ENCODE data around the gene PPP2R5D. TPM values are rescaled to one million over a fixed set of nuclear protein-coding genes. Genes with fewer than 3 reads are reported as not detected.

The PPP2R5D gene
- polyA plus RNA-seq, 1 donor (not counting 4 experiments of a cell fraction or from before 2014, with no cell fraction given): 49.6 TPM

DNA sequence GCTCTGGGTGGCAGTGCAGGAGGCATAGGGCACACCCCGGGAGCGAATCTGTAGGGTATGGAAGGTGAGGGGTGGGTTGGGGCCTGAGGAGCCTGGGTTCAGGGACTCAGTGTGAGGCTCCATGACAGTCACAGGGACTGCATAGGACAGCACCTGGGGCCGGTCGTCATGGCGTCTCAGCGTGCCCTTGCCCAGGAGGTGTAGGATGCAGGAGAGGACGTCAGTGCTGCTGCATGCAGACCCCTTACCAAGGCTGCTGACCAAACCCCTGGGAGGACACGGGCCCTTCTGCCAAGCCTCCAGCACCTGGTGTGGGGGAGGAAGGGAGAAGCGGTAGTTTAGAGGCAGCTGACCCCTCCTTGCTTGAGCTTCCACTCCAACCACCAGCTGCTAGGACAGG lies 53.3 kb downstream of the PPP2R5D start:
- TF ChIP-seq CTCF (optimal IDR thresholded peaks at IDR 0.05 in 1 of 3, IDR thresholded peaks at IDR 0.05 in 1 of 3, conservative IDR thresholded peaks at IDR 0.05 in 1 of 3; ENCODE audit: extremely low read depth in 1 of 3, insufficient read depth in 2 of 3, low read length in 3 of 3) (no peak), EZH2 (IDR thresholded peaks at IDR 0.05; ENCODE audit: low read length) (no peak)
- Histone ChIP-seq H3K9me1 (ENCODE audit: control insufficient read depth, extremely low read depth, insufficient read depth, low read length) (no peaks in the 10 kb centered on the region), H3K9me3 (ENCODE audit: control insufficient read depth, low read depth, low read length) (no peaks in the 10 kb centered on the region), H3K27me3 (ENCODE audit: control insufficient read depth, extremely low read depth, insufficient read depth, low read length) (no peaks in the 10 kb centered on the region), H3K4me2 (ENCODE audit: control insufficient read depth, extremely low read depth, insufficient read depth, low read depth, low read length) (no peak overlapping the region), H3K27ac (ENCODE audit: control insufficient read depth, insufficient read depth, low read length) (no peak overlapping the region), H3K79me2 (ENCODE audit: control insufficient read depth, insufficient read depth, low read length) (no peaks in the 10 kb centered on the region), H3K36me3 (ENCODE audit: control insufficient read depth in 2 of 2, extremely low read depth in 1 of 2, insufficient read depth in 2 of 2, low read length in 2 of 2) (peaks cover 30 to 35% of the 10 kb centered on the region in 2 experiments), H4K20me1 (ENCODE audit: control insufficient read depth, extremely low read depth, insufficient read depth, low read length) (peaks cover 2% of the 10 kb centered on the region), H3K4me1 (ENCODE audit: control insufficient read depth, extremely low read depth, insufficient read depth, low read length) (no peaks in the 10 kb centered on the region), H3K4me3 (ENCODE audit: control insufficient read depth in 2 of 3, extremely low read depth in 1 of 3, insufficient read depth in 2 of 3, low read depth in 1 of 3, low read length in 3 of 3) (no peak overlapping the region), H3K9ac (ENCODE audit: control insufficient read depth, extremely low read depth, insufficient read depth, low read length) (no peak overlapping the region), H2AFZ (ENCODE audit: control insufficient read depth, low read length) (no peak overlapping the region)
- DNase-seq (ENCODE audit: low read depth, low spot score): no peak
- no peak for FAIRE-seq
- dilution Hi-C loops (cut with MboI; ENCODE audit: extremely low pct_ligation_motif_present, low sequenced_read_pairs): no loop called here

DNA sequence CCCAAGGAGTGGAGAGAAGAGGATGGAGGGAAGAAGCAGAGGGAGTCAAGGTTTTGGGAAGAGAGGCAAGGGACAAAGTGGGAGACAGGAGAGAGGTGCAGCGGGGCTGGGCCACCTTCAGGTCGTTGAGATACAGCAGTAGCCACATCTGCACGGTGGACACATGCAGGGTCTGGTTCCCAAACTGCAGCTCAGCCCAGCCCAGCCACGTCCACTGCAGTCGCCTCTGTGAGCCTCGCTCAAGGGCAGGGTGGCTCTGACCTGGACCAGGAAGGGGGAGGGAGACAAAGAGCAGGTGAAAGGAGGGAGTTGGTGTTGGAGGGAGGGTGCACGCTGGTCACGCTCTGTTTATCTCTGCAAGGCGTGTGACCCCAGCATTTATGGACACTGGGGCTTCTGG lies 54.4 kb downstream of the PPP2R5D start:
- Histone ChIP-seq H3K4me3 (ENCODE audit: control insufficient read depth in 2 of 3, extremely low read depth in 1 of 3, insufficient read depth in 2 of 3, low read depth in 1 of 3, low read length in 3 of 3) (no peak overlapping the region), H3K4me1 (ENCODE audit: control insufficient read depth, extremely low read depth, insufficient read depth, low read length) (no peaks in the 10 kb centered on the region), H3K27me3 (ENCODE audit: control insufficient read depth, extremely low read depth, insufficient read depth, low read length) (no peaks in the 10 kb centered on the region), H3K9me1 (ENCODE audit: control insufficient read depth, extremely low read depth, insufficient read depth, low read length) (no peaks in the 10 kb centered on the region), H3K4me2 (ENCODE audit: control insufficient read depth, extremely low read depth, insufficient read depth, low read depth, low read length) (no peak overlapping the region), H4K20me1 (ENCODE audit: control insufficient read depth, extremely low read depth, insufficient read depth, low read length) (no peaks in the 10 kb centered on the region), H3K36me3 (ENCODE audit: control insufficient read depth in 2 of 2, extremely low read depth in 1 of 2, insufficient read depth in 2 of 2, low read length in 2 of 2) (peaks cover 34 to 38% of the 10 kb centered on the region in 2 experiments), H3K79me2 (ENCODE audit: control insufficient read depth, insufficient read depth, low read length) (no peaks in the 10 kb centered on the region), H2AFZ (ENCODE audit: control insufficient read depth, low read length) (no peak overlapping the region), H3K9ac (ENCODE audit: control insufficient read depth, extremely low read depth, insufficient read depth, low read length) (no peak overlapping the region), H3K9me3 (ENCODE audit: control insufficient read depth, low read depth, low read length) (no peaks in the 10 kb centered on the region), H3K27ac (ENCODE audit: control insufficient read depth, insufficient read depth, low read length) (no peak overlapping the region)
- dilution Hi-C loops (cut with MboI; ENCODE audit: extremely low pct_ligation_motif_present, low sequenced_read_pairs): no loop called here
- TF ChIP-seq EZH2 (IDR thresholded peaks at IDR 0.05; ENCODE audit: low read length) (no peak), CTCF (optimal IDR thresholded peaks at IDR 0.05 in 1 of 3, IDR thresholded peaks at IDR 0.05 in 1 of 3, conservative IDR thresholded peaks at IDR 0.05 in 1 of 3; ENCODE audit: extremely low read depth in 1 of 3, insufficient read depth in 2 of 3, low read length in 3 of 3) (no peak)
- FAIRE-seq: no peak
- DNase-seq (ENCODE audit: low read depth, low spot score): no peak

Measured in keratinocyte (primary cell).